ENCODE results near the gene CNN3. TPM values are rescaled to one million over a fixed set of nuclear protein-coding genes. Genes with fewer than 3 reads are reported as not detected.

The CNN3 gene
- total and polyA plus RNA-seq, 4 donors: 43.9 to 87.4 (median 69.6) TPM

GRCh38 chr1:94875794-94876193, 51.1 kb downstream of the CNN3 start:
- DNase-seq (ENCODE audit: low spot score): no peak
- H3K9me3 ChIP-seq (ENCODE audit: control insufficient read depth in 4 of 4, low read length in 3 of 4): no peaks in the 10 kb centered on the region
- no peak for TF ChIP-seq CTCF (IDR thresholded peaks at IDR 0.05; ENCODE audit: low read depth, low read length, missing input control)
- TF ChIP-seq EGR1 (IDR thresholded peaks at IDR 0.05; ENCODE audit: low read depth in 2 of 2): no peak
- TF ChIP-seq FOXA2 (IDR thresholded peaks at IDR 0.05): no peak
- TF ChIP-seq SP1 (IDR thresholded peaks at IDR 0.05): no peak
- peaks cover 0 to 2% (median 0%) of the 10 kb centered on the region in 4 donors for H3K36me3 ChIP-seq (ENCODE audit: control insufficient read depth in 4 of 4, insufficient read depth in 3 of 4, low read depth in 1 of 4, low read length in 3 of 4)
- no peaks in the 10 kb centered on the region for H3K4me1 ChIP-seq (ENCODE audit: control insufficient read depth in 4 of 4, insufficient read depth in 4 of 4, low read length in 3 of 4)
- H3K27me3 ChIP-seq (ENCODE audit: control insufficient read depth in 4 of 4, insufficient read depth in 4 of 4, low read length in 3 of 4): no peaks in the 10 kb centered on the region
- no peak overlapping the region for H3K9ac ChIP-seq (ENCODE audit: low read depth in 1 of 2, low read length in 2 of 2)
- 88% methylated on average over 4 of the region's 4 CpGs for WGBS
- H3K4me3 ChIP-seq (ENCODE audit: low read depth in 1 of 3, low read length in 3 of 3): no peak overlapping the region
- H3K27ac ChIP-seq (ENCODE audit: low read depth in 1 of 2, low read length in 2 of 2): no peak overlapping the region

- no peak for DNase-seq (ENCODE audit: low spot score)
- H3K4me3 ChIP-seq (ENCODE audit: low read depth in 1 of 3, low read length in 3 of 3): no peak overlapping the region
- no peaks in the 10 kb centered on the region for H3K9me3 ChIP-seq (ENCODE audit: control insufficient read depth in 4 of 4, low read length in 3 of 4)
- no peaks in the 10 kb centered on the region for H3K27me3 ChIP-seq (ENCODE audit: control insufficient read depth in 4 of 4, insufficient read depth in 4 of 4, low read length in 3 of 4)
- H3K4me1 ChIP-seq (ENCODE audit: control insufficient read depth in 4 of 4, insufficient read depth in 4 of 4, low read length in 3 of 4): no peaks in the 10 kb centered on the region
- 97% methylated on average over 6 of the region's 6 CpGs for WGBS
- no peak overlapping the region for H3K9ac ChIP-seq (ENCODE audit: low read depth in 1 of 2, low read length in 2 of 2)
- no peak for TF ChIP-seq CTCF (IDR thresholded peaks at IDR 0.05; ENCODE audit: low read depth, low read length, missing input control)
- no peak for TF ChIP-seq HNF4G (IDR thresholded peaks at IDR 0.05)
- no peak for TF ChIP-seq JUND (IDR thresholded peaks at IDR 0.05)
- no peak for TF ChIP-seq TAF1 (conservative IDR thresholded peaks at IDR 0.05)
- no peak for TF ChIP-seq GABPA (IDR thresholded peaks at IDR 0.05 in 1 of 2, conservative IDR thresholded peaks at IDR 0.05 in 1 of 2)
- TF ChIP-seq YY1 (IDR thresholded peaks at IDR 0.05): no peak
- no peak for TF ChIP-seq EGR1 (IDR thresholded peaks at IDR 0.05; ENCODE audit: low read depth in 2 of 2)
- TF ChIP-seq REST (IDR thresholded peaks at IDR 0.05): no peak
- no peak for TF ChIP-seq SP1 (IDR thresholded peaks at IDR 0.05)
- no peak for TF ChIP-seq NR2F2 (IDR thresholded peaks at IDR 0.05)
- TF ChIP-seq FOXA1 (IDR thresholded peaks at IDR 0.05): no peak
- TF ChIP-seq FOXA2 (IDR thresholded peaks at IDR 0.05): no peak
- no peak for TF ChIP-seq ZBTB33 (IDR thresholded peaks at IDR 0.05)
- no peak for TF ChIP-seq MAX (IDR thresholded peaks at IDR 0.05)
- no peak for TF ChIP-seq RAD21 (IDR thresholded peaks at IDR 0.05)
- no peak for TF ChIP-seq RXRA (IDR thresholded peaks at IDR 0.05)
- no peak for TF ChIP-seq HNF4A (conservative IDR thresholded peaks at IDR 0.05)
- no peak for TF ChIP-seq ATF3 (IDR thresholded peaks at IDR 0.05)
- no peak overlapping the region for H3K27ac ChIP-seq (ENCODE audit: low read depth in 1 of 2, low read length in 2 of 2)
- peaks cover 0 to 2% (median 0%) of the 10 kb centered on the region in 4 donors for H3K36me3 ChIP-seq (ENCODE audit: control insufficient read depth in 4 of 4, insufficient read depth in 3 of 4, low read depth in 1 of 4, low read length in 3 of 4)
Observed at GRCh38 chr1:94874423-94874822, 52.5 kb downstream of the CNN3 start.

All from liver (tissue), 9 donors.